GM20000 (cell line): ENCODE measurements around the gene KLHL14.
A peak's percentile ranks its signal among the peaks of the same experiment; 100 is the strongest.

ENCODE experiments used
- DNase-seq: peaks from one replicate; pipeline ENCODE4 v3.0.0; 2012; ENCODE audit warnings: low spot score
- TF ChIP-seq, protein P1 (sequence below): IDR thresholded peaks from 2 replicates; pipeline ENCODE4 v1.5.1; 2012; ENCODE audit warnings: mild to moderate bottlenecking, control low read depth; ENCODE audit errors: extremely low read depth, missing control alignments

The KLHL14 gene, protein sequence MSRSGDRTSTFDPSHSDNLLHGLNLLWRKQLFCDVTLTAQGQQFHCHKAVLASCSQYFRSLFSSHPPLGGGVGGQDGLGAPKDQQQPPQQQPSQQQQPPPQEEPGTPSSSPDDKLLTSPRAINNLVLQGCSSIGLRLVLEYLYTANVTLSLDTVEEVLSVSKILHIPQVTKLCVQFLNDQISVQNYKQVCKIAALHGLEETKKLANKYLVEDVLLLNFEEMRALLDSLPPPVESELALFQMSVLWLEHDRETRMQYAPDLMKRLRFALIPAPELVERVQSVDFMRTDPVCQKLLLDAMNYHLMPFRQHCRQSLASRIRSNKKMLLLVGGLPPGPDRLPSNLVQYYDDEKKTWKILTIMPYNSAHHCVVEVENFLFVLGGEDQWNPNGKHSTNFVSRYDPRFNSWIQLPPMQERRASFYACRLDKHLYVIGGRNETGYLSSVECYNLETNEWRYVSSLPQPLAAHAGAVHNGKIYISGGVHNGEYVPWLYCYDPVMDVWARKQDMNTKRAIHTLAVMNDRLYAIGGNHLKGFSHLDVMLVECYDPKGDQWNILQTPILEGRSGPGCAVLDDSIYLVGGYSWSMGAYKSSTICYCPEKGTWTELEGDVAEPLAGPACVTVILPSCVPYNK

DNA sequence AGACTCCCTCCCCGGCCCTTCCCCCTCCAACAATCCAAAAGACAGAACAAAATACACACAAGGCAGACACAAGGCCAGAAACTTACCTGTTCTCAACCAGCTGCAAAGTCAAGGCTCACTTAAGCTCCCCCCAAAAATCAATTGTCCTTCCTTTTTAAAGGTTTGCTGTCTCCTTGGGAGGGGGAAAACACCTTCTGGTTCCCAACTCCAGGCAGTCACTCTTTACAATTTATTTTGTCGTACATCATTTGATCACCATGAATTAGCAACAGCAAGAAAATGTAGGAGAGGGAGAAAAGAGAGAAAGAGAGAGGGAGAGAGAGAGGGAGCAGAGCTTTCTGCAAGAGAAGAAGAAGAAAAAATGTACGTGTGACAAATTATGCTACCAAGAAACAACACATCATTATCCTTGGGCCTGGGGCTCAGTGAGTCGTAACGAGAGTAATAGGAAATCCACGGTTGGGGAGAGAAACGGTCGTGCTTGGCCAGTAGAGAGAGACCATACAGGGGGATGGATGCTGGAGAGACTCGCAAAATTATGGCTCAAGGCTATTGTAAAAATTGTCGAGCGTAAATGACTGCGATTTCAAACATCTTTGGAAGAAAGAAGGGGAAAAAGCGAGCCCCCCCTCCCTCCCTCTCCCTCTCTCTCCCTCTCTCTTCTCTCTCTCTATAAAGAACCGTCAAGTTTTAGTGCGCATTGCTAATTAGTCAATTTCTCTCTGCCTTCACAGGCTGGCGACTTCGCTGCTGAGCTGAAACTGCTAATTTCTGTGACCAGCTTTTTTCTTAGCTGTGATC is at the start of gene KLHL14:
Gene KLHL14 (minus strand): TSS at position 443 of the 801 bp plus-strand sequence. CDS start 2,432 bp downstream, outside the sequence.
- TF ChIP-seq, protein P1, sequence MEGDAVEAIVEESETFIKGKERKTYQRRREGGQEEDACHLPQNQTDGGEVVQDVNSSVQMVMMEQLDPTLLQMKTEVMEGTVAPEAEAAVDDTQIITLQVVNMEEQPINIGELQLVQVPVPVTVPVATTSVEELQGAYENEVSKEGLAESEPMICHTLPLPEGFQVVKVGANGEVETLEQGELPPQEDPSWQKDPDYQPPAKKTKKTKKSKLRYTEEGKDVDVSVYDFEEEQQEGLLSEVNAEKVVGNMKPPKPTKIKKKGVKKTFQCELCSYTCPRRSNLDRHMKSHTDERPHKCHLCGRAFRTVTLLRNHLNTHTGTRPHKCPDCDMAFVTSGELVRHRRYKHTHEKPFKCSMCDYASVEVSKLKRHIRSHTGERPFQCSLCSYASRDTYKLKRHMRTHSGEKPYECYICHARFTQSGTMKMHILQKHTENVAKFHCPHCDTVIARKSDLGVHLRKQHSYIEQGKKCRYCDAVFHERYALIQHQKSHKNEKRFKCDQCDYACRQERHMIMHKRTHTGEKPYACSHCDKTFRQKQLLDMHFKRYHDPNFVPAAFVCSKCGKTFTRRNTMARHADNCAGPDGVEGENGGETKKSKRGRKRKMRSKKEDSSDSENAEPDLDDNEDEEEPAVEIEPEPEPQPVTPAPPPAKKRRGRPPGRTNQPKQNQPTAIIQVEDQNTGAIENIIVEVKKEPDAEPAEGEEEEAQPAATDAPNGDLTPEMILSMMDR: no peak
- DNase-seq: peak; percentile 17

DNA sequence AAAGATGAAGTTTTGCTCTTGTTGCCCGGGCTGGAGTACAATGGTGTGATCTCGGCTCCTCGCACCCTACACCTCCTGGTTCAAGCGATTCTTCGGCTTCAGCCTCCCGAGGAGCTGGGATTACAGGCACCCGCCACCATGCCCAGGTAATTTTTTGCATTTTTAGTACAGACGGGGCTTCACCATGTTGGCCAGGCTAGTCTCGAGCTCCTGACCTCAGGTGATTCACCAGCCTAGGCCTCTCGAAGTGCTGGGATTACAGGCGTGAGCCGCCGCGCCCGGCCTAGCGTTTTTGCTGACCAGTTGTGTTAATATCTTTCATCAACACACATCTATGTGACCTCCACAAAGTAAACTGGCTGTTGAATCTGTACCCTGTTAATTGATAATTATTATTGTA is 49.4 kb upstream of the KLHL14 start:
- no peak for DNase-seq
- TF ChIP-seq, protein P1: no peak

DNA sequence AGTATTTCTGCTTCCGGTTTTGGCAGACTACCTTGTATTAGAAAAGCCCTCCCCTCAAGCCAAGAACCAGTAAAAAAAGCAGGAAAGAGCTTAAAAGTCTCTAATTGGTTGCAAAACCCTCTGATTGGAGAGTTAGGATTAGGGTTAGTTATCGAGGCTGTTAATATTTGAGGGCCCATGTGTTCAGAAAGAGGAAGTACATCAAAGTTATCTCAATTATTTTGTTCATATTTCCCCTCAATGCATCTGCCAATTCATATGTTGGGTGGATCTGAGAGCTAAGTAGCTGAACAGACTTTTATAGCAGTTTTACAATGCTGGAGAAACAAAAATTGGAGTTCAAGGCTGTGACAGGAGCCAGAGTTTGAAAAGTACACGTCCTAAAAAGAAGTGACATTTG is 43.1 kb upstream of the KLHL14 start:
- DNase-seq: no peak
- TF ChIP-seq, protein P1: no peak

DNA sequence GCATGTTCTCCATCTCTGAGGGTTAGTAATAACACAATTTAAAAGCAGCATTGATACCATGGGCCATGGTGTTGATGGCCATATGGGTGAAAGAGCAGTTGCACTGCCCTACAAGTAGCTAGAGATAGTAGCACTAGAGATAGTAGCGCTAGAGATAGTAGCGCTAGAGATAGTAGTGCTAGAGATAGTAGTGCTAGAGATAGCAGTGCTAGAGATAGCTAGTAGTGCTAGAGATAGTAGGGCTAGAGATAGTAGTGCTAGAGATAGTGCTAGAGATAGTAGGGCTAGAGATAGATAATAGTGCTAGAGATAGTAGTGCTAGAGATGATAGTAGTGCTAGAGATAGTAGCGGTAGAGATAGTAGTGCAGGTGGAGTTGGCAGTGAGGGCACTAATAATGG is 39.5 kb upstream of the KLHL14 start:
- DNase-seq: no peak
- TF ChIP-seq, protein P1: no peak

DNA sequence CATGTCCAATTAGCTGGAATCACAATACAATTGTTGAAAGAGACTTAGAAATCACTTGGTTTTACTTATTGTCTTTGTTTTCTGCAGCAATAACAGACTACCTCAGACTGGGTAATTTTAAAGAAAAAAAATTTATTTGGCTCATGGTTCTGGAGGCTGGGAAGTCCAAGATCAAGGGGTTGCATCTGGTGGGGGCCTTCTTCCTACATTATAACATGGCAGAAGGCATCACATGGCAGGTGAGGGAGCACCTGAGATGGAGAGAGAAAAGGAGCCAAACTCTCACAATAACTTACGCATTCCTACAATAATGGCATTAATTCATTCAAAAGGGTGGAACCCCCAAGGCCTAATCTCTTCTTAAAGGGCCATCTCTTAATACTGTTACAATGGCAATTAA is 37.5 kb upstream of the KLHL14 start:
- no peak for DNase-seq
- TF ChIP-seq, protein P1: no peak

DNA sequence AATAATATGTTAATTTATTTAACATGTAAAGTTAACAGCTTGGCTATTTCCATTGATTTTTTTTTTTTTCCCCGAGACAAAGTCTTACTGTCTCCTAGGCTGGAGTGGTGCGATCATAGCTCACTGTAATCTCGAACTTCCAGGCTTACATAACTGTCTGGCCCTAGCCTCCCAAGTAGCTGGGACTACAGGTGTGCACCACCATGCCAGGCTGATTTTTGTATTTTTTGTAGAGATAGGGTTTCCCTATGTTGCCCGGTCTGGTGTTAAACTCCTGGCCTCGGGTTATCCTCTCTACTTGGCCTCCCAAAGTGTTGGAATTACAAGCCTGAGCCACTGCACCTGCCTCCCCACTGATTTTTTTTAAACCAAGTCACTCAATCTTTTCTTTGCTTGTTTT is 32.5 kb upstream of the KLHL14 start:
- DNase-seq: no peak
- TF ChIP-seq, protein P1: no peak
